ENCODE results near the gene PPP1CA.

Gene PPP1CA

GRCh38 chr11:67365736-67366444, 35.8 kb downstream of the PPP1CA start:
- peaks cover 20% of the 10 kb centered on the region for H3K4me1 ChIP-seq (ENCODE audit: low read depth, poor library complexity, severe bottlenecking)
- no peaks in the 10 kb centered on the region for H4K20me1 ChIP-seq (ENCODE audit: insufficient read depth)
- H3K4me2 ChIP-seq = no peak overlapping the region
- TF ChIP-seq CTCF (conservative IDR thresholded peaks at IDR 0.05; ENCODE audit: low read depth, low read length) = no peak
- H3K79me2 ChIP-seq (ENCODE audit: insufficient read depth, low read depth) = no peaks in the 10 kb centered on the region
- peaks cover 6% of the 10 kb centered on the region; the same call in 1 of the 2 replicates for H3K27me3 ChIP-seq (ENCODE audit: insufficient read depth, low read depth)
- H3K9ac ChIP-seq = no peak overlapping the region
- H2AFZ ChIP-seq (ENCODE audit: low read depth) = no peak overlapping the region
- no peaks in the 10 kb centered on the region for H3K36me3 ChIP-seq (ENCODE audit: insufficient read depth)
- H3K27ac ChIP-seq = no peak overlapping the region
- H3K4me3 ChIP-seq (IDR thresholded peaks at IDR 0.05; ENCODE audit: insufficient read depth, low read depth, low read length) = no peak overlapping the region

GRCh38 chr11:67364783-67365722, 36.6 kb downstream of the PPP1CA start:
- TF ChIP-seq CTCF (conservative IDR thresholded peaks at IDR 0.05; ENCODE audit: low read depth, low read length) = no peak
- Histone ChIP-seq H4K20me1 (ENCODE audit: insufficient read depth) (no peaks in the 10 kb centered on the region), H3K4me3 (IDR thresholded peaks at IDR 0.05; ENCODE audit: insufficient read depth, low read depth, low read length) (no peak overlapping the region), H3K4me1 (ENCODE audit: low read depth, poor library complexity, severe bottlenecking) (peaks cover 20% of the 10 kb centered on the region), H3K4me2 (no peak overlapping the region), H3K36me3 (ENCODE audit: insufficient read depth) (no peaks in the 10 kb centered on the region), H3K79me2 (ENCODE audit: insufficient read depth, low read depth) (no peaks in the 10 kb centered on the region), H3K9ac (no peak overlapping the region), H3K27me3 (ENCODE audit: insufficient read depth, low read depth) (peaks cover 6% of the 10 kb centered on the region; the same call in 1 of the 2 replicates), H2AFZ (ENCODE audit: low read depth) (no peak overlapping the region), H3K27ac (no peak overlapping the region)

- Histone ChIP-seq H3K4me2 (no peak overlapping the region), H3K4me1 (ENCODE audit: low read depth, poor library complexity, severe bottlenecking) (peaks cover 14% of the 10 kb centered on the region), H3K79me2 (ENCODE audit: insufficient read depth, low read depth) (no peaks in the 10 kb centered on the region), H3K27me3 (ENCODE audit: insufficient read depth, low read depth) (no peaks in the 10 kb centered on the region), H2AFZ (ENCODE audit: low read depth) (no peak overlapping the region), H3K4me3 (IDR thresholded peaks at IDR 0.05; ENCODE audit: insufficient read depth, low read depth, low read length) (no peak overlapping the region), H3K9ac (no peak overlapping the region), H3K36me3 (ENCODE audit: insufficient read depth) (no peaks in the 10 kb centered on the region), H4K20me1 (ENCODE audit: insufficient read depth) (no peaks in the 10 kb centered on the region), H3K27ac (no peak overlapping the region)
- no peak for TF ChIP-seq CTCF (conservative IDR thresholded peaks at IDR 0.05; ENCODE audit: low read depth, low read length)
These were observed 37.5 kb downstream of the PPP1CA start for GRCh38 chr11:67364169-67364568.

GRCh38 chr11:67357831-67358670, 43.6 kb downstream of the PPP1CA start:
- no peak overlapping the region for H3K27ac ChIP-seq
- H2AFZ ChIP-seq (ENCODE audit: low read depth) = no peak overlapping the region
- H3K4me3 ChIP-seq (IDR thresholded peaks at IDR 0.05; ENCODE audit: insufficient read depth, low read depth, low read length) = no peak overlapping the region
- H3K4me2 ChIP-seq = no peak overlapping the region
- no peaks in the 10 kb centered on the region for H3K79me2 ChIP-seq (ENCODE audit: insufficient read depth, low read depth)
- no peaks in the 10 kb centered on the region for H3K36me3 ChIP-seq (ENCODE audit: insufficient read depth)
- no peak for TF ChIP-seq CTCF (conservative IDR thresholded peaks at IDR 0.05; ENCODE audit: low read depth, low read length)
- H4K20me1 ChIP-seq (ENCODE audit: insufficient read depth) = no peaks in the 10 kb centered on the region
- H3K27me3 ChIP-seq (ENCODE audit: insufficient read depth, low read depth) = no peaks in the 10 kb centered on the region
- H3K4me1 ChIP-seq (ENCODE audit: low read depth, poor library complexity, severe bottlenecking) = peaks cover 34% of the 10 kb centered on the region
- H3K9ac ChIP-seq = no peak overlapping the region
